Neural progenitor cell (in vitro differentiated cells): ENCODE results near the gene SCYL2.

Experiments
- EZH2 ChIP-seq: fragments of 200-600 bp; sonication (generic); IDR thresholded peaks from 2 replicates; pipeline ENCODE4 v1.6.1; 2017; ENCODE audit warnings: antibody characterized with exemption, mild to moderate bottlenecking, moderate library complexity
- EZH2phosphoT487 ChIP-seq: fragments of 200-600 bp; sonication (generic); IDR thresholded peaks from 2 replicates; pipeline ENCODE4 v1.6.1; 2017; ENCODE audit warnings: antibody characterized with exemption
- TF ChIP-seq, protein P1 (sequence below): fragments of 200-600 bp; sonication (generic); IDR thresholded peaks from 2 replicates; pipeline ENCODE4 v1.5.1; 2017; ENCODE audit warnings: antibody characterized with exemption, mild to moderate bottlenecking

GRCh38 chr12:100371146-100371545 lies 104.2 kb downstream of the SCYL2 start:
- TF ChIP-seq EZH2 (no peak), EZH2phosphoT487 (no peak)
- TF ChIP-seq, protein P1, sequence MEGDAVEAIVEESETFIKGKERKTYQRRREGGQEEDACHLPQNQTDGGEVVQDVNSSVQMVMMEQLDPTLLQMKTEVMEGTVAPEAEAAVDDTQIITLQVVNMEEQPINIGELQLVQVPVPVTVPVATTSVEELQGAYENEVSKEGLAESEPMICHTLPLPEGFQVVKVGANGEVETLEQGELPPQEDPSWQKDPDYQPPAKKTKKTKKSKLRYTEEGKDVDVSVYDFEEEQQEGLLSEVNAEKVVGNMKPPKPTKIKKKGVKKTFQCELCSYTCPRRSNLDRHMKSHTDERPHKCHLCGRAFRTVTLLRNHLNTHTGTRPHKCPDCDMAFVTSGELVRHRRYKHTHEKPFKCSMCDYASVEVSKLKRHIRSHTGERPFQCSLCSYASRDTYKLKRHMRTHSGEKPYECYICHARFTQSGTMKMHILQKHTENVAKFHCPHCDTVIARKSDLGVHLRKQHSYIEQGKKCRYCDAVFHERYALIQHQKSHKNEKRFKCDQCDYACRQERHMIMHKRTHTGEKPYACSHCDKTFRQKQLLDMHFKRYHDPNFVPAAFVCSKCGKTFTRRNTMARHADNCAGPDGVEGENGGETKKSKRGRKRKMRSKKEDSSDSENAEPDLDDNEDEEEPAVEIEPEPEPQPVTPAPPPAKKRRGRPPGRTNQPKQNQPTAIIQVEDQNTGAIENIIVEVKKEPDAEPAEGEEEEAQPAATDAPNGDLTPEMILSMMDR: no peak
